GM18951 (cell line): ENCODE data around the gene GINS2.

Experiments
- POLR2A ChIP-seq: IDR thresholded peaks from 4 replicates; pipeline ENCODE4 v1.6.1; 2011; ENCODE audit warnings: mild to moderate bottlenecking; ENCODE audit not compliant: insufficient read length, insufficient read depth; ENCODE audit errors: extremely low read depth
- in situ Hi-C: fragments of 300-500 bp; cut with MboI; formaldehyde crosslinking; loops from one replicate; pipeline ENCODE4 v1.12.0; 2022; ENCODE audit warnings: low sequenced_read_pairs, mixed read lengths, inconsistent platforms; ENCODE audit not compliant: unreplicated experiment

Gene GINS2

GRCh38 chr16:85655216-85656129, 33.3 kb downstream of the GINS2 start:
- in situ Hi-C loops = no loop called here
- no peak for TF ChIP-seq POLR2A

- in situ Hi-C loops = no loop called here
- TF ChIP-seq POLR2A = no peak
Measured at GRCh38 chr16:85654251-85655095, 34.3 kb downstream of the GINS2 start.

DNA sequence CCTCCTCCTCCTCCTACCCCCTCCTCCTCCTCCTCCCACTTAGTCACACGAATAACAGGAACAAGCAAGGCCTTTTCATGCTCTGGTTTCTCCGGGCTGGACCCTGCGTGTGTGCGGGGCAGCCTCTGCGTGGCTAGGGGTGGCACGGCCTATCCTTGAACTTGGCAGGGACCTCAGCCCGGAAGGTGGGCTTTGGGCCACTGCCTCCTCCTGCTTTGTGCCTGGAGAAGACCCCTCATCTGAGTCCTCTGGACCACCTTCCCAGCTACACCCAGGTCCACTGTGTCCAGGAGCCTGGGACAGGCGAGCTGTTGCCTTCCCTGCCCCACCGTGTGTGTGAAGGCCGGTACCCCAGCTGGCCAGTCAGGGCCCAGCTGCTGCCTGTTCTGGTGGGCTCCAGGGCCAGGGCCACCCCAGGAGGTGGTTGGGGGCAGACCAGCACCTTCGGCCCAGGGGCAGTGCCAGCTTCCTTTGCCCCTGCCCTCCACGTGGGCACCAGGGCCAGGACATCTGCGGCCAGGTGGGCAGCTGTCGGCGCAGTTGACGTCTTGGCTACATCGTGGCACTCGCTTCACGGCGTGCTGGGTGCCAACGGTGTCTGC, 35.4 kb downstream of the GINS2 start:
- in situ Hi-C loops = no loop called here
- no peak for TF ChIP-seq POLR2A

DNA sequence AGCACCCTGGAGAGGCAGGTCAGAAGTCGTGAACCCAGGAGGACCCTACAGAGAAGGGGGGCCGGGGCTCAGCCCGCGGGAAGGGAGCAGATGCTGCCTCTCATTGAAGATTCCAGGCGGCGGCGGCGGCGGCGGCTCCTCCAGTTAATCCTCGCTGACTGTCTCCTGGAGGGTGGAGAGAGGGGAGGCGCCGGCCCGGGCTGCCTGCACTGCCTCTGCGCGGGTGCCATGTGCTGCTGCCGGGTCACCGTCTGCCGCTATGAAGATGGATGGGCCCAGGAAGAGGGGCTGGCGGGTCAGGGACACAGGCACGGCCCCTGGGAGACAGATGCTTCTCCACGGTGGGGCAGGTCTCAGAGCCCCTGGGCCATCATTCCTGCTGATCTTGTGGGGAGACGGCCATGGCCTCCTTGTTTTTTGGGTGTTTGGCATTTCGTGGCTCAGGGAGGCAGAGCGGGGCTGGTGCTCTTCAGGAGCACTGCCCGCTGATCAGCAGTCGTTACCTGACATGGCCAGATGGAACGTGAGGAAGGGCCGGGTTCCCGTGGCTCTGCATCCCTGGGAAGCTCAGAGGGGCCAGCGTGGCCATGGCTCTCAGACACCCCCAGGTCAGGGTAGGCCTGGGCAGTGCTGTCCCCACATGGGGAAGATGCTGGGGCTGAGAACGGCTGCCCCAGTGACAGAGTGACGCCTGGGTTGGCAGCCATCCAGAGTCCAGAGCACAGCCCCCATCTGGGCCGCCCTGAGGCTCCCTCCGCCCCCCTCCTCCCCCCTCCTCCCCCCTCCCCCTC, 36.1 kb downstream of the GINS2 start:
- no peak for TF ChIP-seq POLR2A
- in situ Hi-C loops = no loop called here

DNA sequence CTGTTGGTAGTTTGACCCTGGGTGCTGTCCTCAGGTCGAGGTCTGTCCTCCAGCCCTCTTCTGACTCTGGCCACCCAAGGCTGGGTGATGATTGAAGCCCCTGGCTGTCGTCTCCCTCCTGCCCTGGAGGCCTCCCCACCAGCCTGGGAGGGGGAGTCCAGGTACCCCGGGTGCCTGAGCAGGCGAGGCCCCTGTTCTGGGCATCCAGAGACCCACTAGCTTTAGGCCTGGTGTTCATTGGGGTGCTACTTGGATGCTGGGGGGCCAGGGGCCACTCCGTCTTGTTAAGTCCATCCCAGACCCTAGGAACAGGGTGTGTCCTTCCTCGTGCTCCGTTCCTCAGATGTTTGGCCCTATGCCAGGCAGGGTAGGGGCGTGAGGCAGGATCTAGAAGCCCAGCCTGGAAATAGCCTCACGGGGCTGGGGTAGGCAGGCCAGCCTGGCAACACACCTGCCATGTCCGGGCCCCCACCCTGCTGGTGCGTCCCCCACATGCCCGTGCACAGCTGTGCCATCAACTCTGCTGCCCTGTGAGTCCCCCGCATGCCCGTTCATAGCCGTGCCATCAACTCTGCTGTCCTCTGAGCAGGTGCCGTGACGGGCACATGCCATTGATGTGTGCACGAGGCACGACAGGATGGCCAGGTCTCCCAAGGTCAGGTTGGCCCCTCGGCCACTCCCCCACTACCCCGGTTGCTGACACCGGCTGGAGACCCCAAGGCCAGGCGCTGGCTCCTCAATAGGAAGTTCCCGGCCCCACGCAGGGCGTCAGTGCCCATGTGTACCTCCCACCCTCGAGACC, 36.9 kb downstream of the GINS2 start:
- in situ Hi-C loops = no loop called here
- TF ChIP-seq POLR2A = no peak

GRCh38 chr16:85650844-85651628, 37.7 kb downstream of the GINS2 start:
- no peak for TF ChIP-seq POLR2A
- in situ Hi-C loops = no loop called here

DNA sequence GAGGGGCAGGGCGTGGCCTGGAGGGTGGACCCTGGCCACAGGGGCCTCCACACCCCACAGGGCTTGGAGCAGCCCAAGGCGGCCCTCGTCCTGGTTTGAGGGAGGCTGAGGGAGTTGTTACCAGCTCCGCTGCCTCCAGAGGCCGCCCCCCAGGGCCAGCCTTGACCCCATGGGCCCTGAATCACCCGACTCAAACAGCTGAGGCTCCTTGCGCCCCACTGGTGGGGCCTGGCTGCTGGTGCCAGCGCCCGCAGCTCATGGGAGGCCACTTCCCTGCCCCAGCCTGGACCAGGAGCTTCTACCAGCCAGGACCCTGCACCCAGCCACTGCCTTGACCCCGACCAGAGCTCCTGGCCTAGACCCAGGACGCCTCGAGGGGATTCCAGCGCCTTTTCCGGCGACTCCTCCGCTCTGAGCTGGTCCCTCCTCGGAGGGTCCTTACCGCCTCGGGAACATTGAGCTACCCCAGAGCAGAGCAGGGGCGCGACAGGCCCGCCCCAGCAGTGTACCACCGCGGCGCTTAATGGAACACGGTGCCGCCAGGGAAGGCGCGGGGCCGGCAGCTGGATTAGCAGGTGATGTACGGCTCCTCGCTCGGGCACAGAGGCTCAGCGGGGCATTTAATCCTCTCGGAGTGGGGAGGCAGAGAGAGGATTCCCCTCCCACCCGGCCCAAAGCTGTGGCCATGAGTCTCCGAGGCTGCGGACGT, 38.5 kb downstream of the GINS2 start:
- in situ Hi-C loops = no loop called here
- no peak for TF ChIP-seq POLR2A

- TF ChIP-seq POLR2A = no peak
- in situ Hi-C loops = no loop called here
Measured at GRCh38 chr16:85649411-85650134, 39.2 kb downstream of the GINS2 start.

DNA sequence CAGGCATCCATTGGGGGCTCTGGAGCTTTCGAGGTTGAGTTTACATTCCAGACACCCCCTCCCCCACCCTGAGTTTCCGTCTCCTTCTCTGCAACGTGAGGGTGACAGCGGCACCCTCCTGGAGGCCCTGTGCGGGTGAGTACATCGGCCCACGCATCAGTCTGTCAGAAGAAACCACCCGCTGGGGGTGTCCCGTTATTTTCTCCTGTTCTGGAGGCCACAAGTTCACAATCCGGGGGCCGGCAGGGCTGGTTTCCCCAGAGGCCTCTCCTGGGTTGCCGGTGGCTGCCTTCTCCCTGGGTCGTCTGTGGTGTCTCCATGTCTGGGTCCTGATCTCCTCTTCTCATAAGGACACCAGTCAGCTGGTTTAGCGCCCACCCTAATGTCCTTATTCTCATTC, 39.9 kb downstream of the GINS2 start:
- TF ChIP-seq POLR2A = no peak
- in situ Hi-C loops = no loop called here

DNA sequence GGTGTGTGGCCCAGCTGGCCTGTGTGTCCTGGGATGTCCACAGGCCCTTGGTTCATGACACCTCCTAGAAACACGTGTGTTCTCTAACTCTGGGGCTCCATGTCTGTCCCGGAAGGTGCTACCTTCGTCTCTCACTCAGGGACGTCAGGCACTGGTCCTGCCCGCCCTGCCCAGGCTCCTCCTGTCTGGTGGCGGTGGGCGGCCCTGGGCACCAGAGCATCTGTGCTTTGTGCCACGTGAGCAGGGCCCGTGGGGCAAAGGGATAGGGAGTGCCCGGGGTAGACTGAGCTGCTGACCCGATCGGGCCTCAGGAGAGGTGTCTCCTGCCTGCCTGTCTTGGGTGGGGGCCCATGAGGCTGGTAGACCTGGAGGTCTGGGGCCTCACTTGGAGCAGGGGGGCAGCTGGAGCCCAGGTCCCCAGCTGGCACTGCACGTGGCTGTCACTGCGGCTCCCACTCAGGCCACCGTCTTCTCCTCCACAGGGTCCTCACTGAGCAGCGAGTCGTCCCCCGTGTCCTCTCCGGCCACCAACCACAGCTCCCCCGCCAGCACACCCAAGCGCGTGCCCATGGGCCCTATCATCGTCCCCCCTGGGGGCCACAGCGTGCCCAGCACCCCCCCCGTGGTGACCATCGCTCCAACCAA, 40.6 kb downstream of the GINS2 start:
- in situ Hi-C loops = no loop called here
- TF ChIP-seq POLR2A = no peak
